HG03060 (cell line): ENCODE measurements around the gene ISOC2.
"Not testable (repeated sequence)": the region's sequence is repeated elsewhere in the genome, so short reads cannot be mapped to it uniquely, and the experiment has no call there.

Experiments
- ATAC-seq: cut with Tn5 transposase; IDR thresholded peaks from one replicate; pipeline ENCODE4 v1.9.1; 2021; ENCODE audit warnings: low read depth, moderate number of reproducible peaks; ENCODE audit not compliant: unreplicated experiment

Gene ISOC2

GRCh38 chr19:55418185-55418584 lies 43.3 kb downstream of the ISOC2 start:
- ATAC-seq: no peak

- ATAC-seq: no peak
Observed at GRCh38 chr19:55410168-55410567, 51.3 kb downstream of the ISOC2 start.

DNA sequence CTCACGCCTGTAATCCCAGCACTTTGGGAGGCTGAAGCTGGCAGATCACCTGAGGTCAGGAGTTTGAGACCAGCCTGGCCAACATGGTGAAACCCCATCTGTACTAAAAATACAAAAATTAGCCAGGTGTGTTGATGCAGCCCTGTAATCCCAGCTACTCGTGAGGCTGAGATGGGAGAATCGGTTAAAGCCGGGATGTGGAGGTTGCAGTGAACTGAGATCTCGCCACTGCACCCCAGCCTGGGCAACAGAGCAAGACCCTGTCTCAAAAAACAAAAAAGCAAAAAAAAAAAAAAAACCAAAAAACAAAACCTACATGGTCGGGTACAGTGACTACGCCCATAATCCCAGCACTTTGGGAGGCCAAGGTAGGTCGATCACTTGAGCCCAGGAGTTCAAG lies 52.3 kb downstream of the ISOC2 start:
- not testable (repeated sequence) for ATAC-seq

DNA sequence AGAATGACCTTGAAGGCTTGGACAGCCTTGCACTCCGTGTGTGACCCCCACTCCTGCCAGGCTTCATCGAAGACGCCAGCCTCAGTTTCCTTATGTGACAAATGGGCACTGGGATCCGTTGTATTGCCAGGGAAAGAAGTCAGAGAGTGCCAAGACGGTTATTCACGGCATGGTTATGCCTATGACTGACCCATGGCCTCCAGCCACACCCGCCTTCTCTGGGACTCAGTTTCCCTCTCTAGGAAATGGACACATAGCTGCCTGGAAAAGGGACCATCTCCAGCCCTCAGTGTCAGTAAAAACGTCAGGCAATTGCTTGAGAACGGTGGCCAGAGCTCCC lies 52.9 kb downstream of the ISOC2 start:
- ATAC-seq: no peak

DNA sequence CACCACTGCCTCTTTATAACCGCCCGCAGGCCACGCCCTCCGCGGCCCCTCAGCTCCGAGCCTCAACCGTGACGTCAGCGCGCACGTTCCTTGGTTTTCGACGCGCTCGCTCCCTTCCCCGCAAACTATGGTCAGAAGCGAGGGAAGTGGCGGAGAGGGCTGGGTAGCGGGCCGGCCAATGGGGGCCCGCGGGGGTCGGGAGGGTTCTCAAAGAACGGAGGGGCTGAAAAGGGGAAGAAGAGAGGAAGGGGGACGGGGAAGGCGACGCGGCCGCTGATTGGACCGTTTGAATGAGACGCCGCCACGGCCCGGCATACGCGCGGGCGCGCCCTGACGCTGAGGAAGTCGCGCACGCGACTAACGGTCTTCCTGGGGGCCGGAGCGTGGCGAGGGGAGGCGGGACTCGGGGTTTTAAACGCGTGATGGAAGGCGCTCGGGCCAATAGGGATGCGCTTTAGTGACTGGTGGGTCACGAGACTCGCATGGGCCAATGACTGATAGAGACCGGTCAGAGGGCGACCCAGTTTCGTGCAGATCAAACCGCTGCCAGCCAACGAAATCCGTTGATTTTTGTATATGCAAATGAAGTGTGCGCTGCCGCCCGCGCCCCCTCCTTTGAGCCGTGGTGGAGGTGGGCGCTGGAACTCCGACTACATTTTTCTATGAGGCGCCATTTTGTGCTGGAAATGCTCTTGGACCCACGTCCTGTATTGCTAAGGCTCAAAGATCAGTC lies 53.5 kb downstream of the ISOC2 start:
- ATAC-seq: peak; percentile 68

- ATAC-seq: not testable (repeated sequence)
Observed at GRCh38 chr19:55407550-55407799, 54.0 kb downstream of the ISOC2 start, which contains the start of gene UBE2S. Gene UBE2S, minus strand, starts transcription at chr19:55407788. Its CDS starts 199 bp downstream, at chr19:55407589.

GRCh38 chr19:55406826-55407549 lies 54.5 kb downstream of the ISOC2 start:
- ATAC-seq: no peak

GRCh38 chr19:55406091-55406825 lies 55.2 kb downstream of the ISOC2 start:
- ATAC-seq: no peak

GRCh38 chr19:55405638-55406037 lies 55.8 kb downstream of the ISOC2 start:
- ATAC-seq: no peak
